H1 (cell line): ENCODE results near the gene TRMT6.

Experiments
- ATF2 ChIP-seq: IDR thresholded peaks from 2 replicates; pipeline ENCODE4 v1.6.1; 2012; ENCODE audit warnings: low read length, inconsistent platforms
- CHD1 ChIP-seq: IDR thresholded peaks from 2 replicates; pipeline ENCODE4 v1.6.1; 2012; ENCODE audit warnings: low read depth, low read length, improper control_type of control experiment
- EZH2 ChIP-seq: fragments of 200-600 bp; sonication (generic); IDR thresholded peaks from 2 replicates; pipeline ENCODE4 v1.7.1; 2012; ENCODE audit warnings: low read depth, mild to moderate bottlenecking, moderate library complexity, low read length, inconsistent platforms; ENCODE audit not compliant: severe bottlenecking
- PHF8 ChIP-seq: fragments of 200-600 bp; sonication (generic); conservative IDR thresholded peaks from 2 replicates; pipeline ENCODE4 v1.7.1; 2012; ENCODE audit warnings: low read depth, mild to moderate bottlenecking, inconsistent platforms, low read length, moderate library complexity
- POLR2A ChIP-seq, 2 experiments: IDR thresholded peaks; 1 replicate in 1 of 2; 2 replicates in 1 of 2; pipeline ENCODE4 v1.6.1; 2011; ENCODE audit warnings: low read depth in 2 of 2, low read length in 2 of 2, mild to moderate bottlenecking in 2 of 2; ENCODE audit errors: control extremely low read depth in 1 of 2
- POLR2AphosphoS5 ChIP-seq: IDR thresholded peaks from 2 replicates; pipeline ENCODE4 v1.6.1; 2011; ENCODE audit warnings: low read depth, low read length
- RNF2 ChIP-seq: fragments of 200-900, 300-1000 bp; sonication (generic); IDR thresholded peaks from 2 replicates; pipeline ENCODE4 v1.7.1; 2016; ENCODE audit warnings: borderline replicate concordance, low read depth, mild to moderate bottlenecking, antibody characterized with exemption, low read length; ENCODE audit not compliant: poor library complexity, severe bottlenecking; ENCODE audit errors: missing control alignments
- SUZ12 ChIP-seq: fragments of 200-600 bp; sonication (generic); IDR thresholded peaks from 2 replicates; pipeline ENCODE4 v1.6.1; 2012; ENCODE audit warnings: mild to moderate bottlenecking, inconsistent platforms, low read length, moderate library complexity, mixed read lengths
- TEAD4 ChIP-seq: IDR thresholded peaks from 2 replicates; pipeline ENCODE4 v1.6.1; 2012; ENCODE audit warnings: low read depth, low read length, inconsistent platforms, mixed read lengths
- TF ChIP-seq, protein P1 (sequence below), 3 experiments: IDR thresholded peaks; 1 replicate in 2 of 3; 2 replicates in 1 of 3; pipeline versions ENCODE4 v1.5.1 to v1.6.1; 2011; ENCODE audit warnings: low read length in 3 of 3, mild to moderate bottlenecking in 3 of 3, inconsistent platforms in 2 of 3, low read depth in 1 of 3, moderate library complexity in 1 of 3; ENCODE audit not compliant: insufficient read depth in 1 of 3; ENCODE audit errors: control extremely low read depth in 1 of 3
- TF ChIP-seq, protein P2 (sequence below): IDR thresholded peaks from 2 replicates; pipeline ENCODE4 v1.6.1; 2011; ENCODE audit warnings: low read depth, mild to moderate bottlenecking, low read length; ENCODE audit not compliant: insufficient read depth

DNA sequence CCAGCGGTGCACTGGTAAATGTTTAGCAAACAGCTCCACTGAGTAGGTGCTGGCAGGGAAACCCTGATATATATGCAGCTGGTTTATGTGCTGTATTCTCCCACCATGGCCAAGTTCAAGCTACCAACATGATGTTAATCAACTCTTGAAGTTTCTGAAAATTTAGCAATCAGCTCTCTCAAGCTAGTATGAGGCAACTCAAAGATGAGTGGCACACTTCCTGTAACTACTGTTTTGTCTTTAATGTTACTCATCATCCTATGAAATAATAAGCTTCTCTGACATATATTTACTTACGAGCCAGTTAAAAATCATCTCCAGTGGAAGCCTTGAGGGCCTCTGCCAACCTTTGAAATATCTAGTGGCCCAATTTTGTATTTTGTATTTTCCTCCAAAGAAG, 54.7 kb downstream of the TRMT6 start:
- TF ChIP-seq SUZ12 (no peak), ATF2 (no peak), TEAD4 (no peak), POLR2AphosphoS5 (no peak), POLR2A (IDR thresholded peaks at IDR 0.05; ENCODE audit: control extremely low read depth in 1 of 2, low read depth in 2 of 2, low read length in 2 of 2) (no peak), EZH2 (no peak), CHD1 (no peak), PHF8 (no peak), RNF2 (no peak)
- TF ChIP-seq, protein P1, sequence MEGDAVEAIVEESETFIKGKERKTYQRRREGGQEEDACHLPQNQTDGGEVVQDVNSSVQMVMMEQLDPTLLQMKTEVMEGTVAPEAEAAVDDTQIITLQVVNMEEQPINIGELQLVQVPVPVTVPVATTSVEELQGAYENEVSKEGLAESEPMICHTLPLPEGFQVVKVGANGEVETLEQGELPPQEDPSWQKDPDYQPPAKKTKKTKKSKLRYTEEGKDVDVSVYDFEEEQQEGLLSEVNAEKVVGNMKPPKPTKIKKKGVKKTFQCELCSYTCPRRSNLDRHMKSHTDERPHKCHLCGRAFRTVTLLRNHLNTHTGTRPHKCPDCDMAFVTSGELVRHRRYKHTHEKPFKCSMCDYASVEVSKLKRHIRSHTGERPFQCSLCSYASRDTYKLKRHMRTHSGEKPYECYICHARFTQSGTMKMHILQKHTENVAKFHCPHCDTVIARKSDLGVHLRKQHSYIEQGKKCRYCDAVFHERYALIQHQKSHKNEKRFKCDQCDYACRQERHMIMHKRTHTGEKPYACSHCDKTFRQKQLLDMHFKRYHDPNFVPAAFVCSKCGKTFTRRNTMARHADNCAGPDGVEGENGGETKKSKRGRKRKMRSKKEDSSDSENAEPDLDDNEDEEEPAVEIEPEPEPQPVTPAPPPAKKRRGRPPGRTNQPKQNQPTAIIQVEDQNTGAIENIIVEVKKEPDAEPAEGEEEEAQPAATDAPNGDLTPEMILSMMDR (IDR thresholded peaks at IDR 0.05; ENCODE audit: control extremely low read depth in 1 of 3, insufficient read depth in 1 of 3, low read depth in 1 of 3, low read length in 3 of 3): no peak
- TF ChIP-seq, protein P2, sequence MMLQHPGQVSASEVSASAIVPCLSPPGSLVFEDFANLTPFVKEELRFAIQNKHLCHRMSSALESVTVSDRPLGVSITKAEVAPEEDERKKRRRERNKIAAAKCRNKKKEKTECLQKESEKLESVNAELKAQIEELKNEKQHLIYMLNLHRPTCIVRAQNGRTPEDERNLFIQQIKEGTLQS: no peak
